Natural killer cell treated with Interleukin-12 subunit alpha and Interleukin-12 subunit beta and Interleukin-15 and Interleukin-18, amount 100 ng/mL, for 72 hours (primary cell): Measurements from ENCODE around the gene CHN1. TPM values are rescaled to one million over a fixed set of nuclear protein-coding genes. Genes with fewer than 3 reads are reported as not detected.

Experiments used
- ATAC-seq, 2 donors: fragments of 150-1000 bp; cut with Tn5 transposase in 1 of 2; sonication (Bioruptor Pico), chemical (Tn5 transposase) in 1 of 2; 2 replicates each; pipeline ENCODE4 v1.10.0; 2021
- DNase-seq: peaks from one replicate; pipeline ENCODE4 v3.0.0; 2022; ENCODE audit warnings: low spot score
- H3K27ac Mint-ChIP-seq, 2 donors: 1 replicate in 1 of 2; 2 replicates in 1 of 2; pipeline ENCODE4 v1.8.0; 2022; ENCODE audit warnings: mixed read lengths in 2 of 2, mild to moderate bottlenecking in 1 of 2, moderate library complexity in 1 of 2
- H3K27me3 Mint-ChIP-seq, 2 donors: 1 replicate in 1 of 2; 2 replicates in 1 of 2; pipeline ENCODE4 v1.8.0; 2022; ENCODE audit warnings: mixed read lengths in 2 of 2
- H3K36me3 Mint-ChIP-seq: one replicate; pipeline ENCODE4 v1.8.0; 2022; ENCODE audit warnings: mixed read lengths
- H3K4me1 Mint-ChIP-seq, 2 donors: 1 replicate in 1 of 2; 2 replicates in 1 of 2; pipeline ENCODE4 v1.8.0; 2022; ENCODE audit warnings: low read depth in 2 of 2, mixed read lengths in 2 of 2, mild to moderate bottlenecking in 1 of 2
- H3K4me3 Mint-ChIP-seq: one replicate; pipeline ENCODE4 v1.8.0; 2022; ENCODE audit warnings: mixed read lengths
- H3K9me3 Mint-ChIP-seq: 2 replicates; pipeline ENCODE4 v1.8.0; 2022; ENCODE audit warnings: mixed read lengths
- total RNA-seq, 2 donors: library from RNA; stranded (reverse); gene quantifications; one replicate each; pipeline ENCODE4 v1.2.3, GENCODE V29; 2022

CHN1 gene
- total RNA-seq, 2 donors from 2014 or later, result 1.8 to 4.1 TPM

DNA sequence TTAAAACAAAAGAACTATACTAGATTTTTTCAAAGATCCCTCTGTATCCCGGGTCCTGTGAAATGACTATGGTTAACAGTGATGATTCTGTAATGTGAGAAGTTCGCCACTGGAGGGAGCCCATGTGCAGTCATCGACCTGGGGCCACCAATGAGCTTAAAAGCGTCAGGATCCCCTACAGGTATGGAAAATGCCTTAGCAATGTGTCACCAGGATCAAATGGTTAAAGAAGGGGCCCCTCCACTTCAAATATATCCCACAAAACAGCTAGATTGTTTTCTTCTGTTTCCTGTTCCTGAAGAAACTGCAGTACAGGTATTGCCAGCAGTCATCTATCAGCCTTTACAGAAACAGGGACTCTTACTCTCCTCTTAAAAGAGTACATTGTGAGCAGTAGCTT is 256.2 kb downstream of the CHN1 start:
- H3K9me3 Mint-ChIP-seq, result no peaks in the 10 kb centered on the region
- H3K36me3 Mint-ChIP-seq, result no peaks in the 10 kb centered on the region
- ATAC-seq, result peak in 1 of 2 donors; percentile 61
- H3K27ac Mint-ChIP-seq, result peak overlapping the region in 1 of 2 donors; percentile 11
- DNase-seq, result no peak
- H3K27me3 Mint-ChIP-seq, result peaks cover 0 to 4% of the 10 kb centered on the region in 2 donors
- H3K4me1 Mint-ChIP-seq, result peaks cover 29 to 40% of the 10 kb centered on the region in 2 donors
- H3K4me3 Mint-ChIP-seq, result no peak overlapping the region

Other genes starting within 250 kb of the CHN1 start
- gene CHRNA1, start 240.9 kb downstream of the CHN1 start, total RNA-seq, result not detected
- gene ATF2, start 162.8 kb upstream of the CHN1 start, total RNA-seq, result 10 to 100 TPM; 62.8 to 74.3 TPM
- gene ATP5MC3, start 176.3 kb upstream of the CHN1 start, total RNA-seq, result 100 to 1,000 TPM; 226 to 254 TPM